ENCODE data around the gene PAX5. TPM values are rescaled to one million over a fixed set of nuclear protein-coding genes. Genes with fewer than 3 reads are reported as not detected.

PAX5 gene
- total and polyA plus RNA-seq, 2 donors: 0.38 to 1.6 TPM

- no peak overlapping the region for H3K4me3 ChIP-seq (ENCODE audit: low read length in 2 of 2)
- no peak for DNase-seq (ENCODE audit: low read depth in 6 of 9, low spot score in 9 of 9)
- H3K27ac ChIP-seq (ENCODE audit: low read depth in 1 of 2, low read length in 1 of 2): no peak overlapping the region
- H3K4me1 ChIP-seq (ENCODE audit: control insufficient read depth in 2 of 2, insufficient read depth in 2 of 2, low read length in 2 of 2): no peaks in the 10 kb centered on the region
- H3K27me3 ChIP-seq (ENCODE audit: control insufficient read depth in 2 of 2, insufficient read depth in 1 of 2, low read length in 1 of 2): no peaks in the 10 kb centered on the region
- 11% methylated on average over 4 of the region's 4 CpGs for WGBS
- H3K36me3 ChIP-seq (ENCODE audit: control insufficient read depth in 2 of 2, insufficient read depth in 2 of 2, low read length in 1 of 2): no peaks in the 10 kb centered on the region
- no peaks in the 10 kb centered on the region for H3K9me3 ChIP-seq (ENCODE audit: control insufficient read depth in 2 of 2, insufficient read depth in 1 of 2, low read length in 1 of 2)
These were observed 225.8 kb downstream of the PAX5 start for GRCh38 chr9:36808251-36808650.

GRCh38 chr9:36803961-36804360, 230.1 kb downstream of the PAX5 start:
- no peak overlapping the region for H3K27ac ChIP-seq (ENCODE audit: low read depth in 1 of 2, low read length in 1 of 2)
- H3K9me3 ChIP-seq (ENCODE audit: control insufficient read depth in 2 of 2, insufficient read depth in 1 of 2, low read length in 1 of 2): no peaks in the 10 kb centered on the region
- H3K27me3 ChIP-seq (ENCODE audit: control insufficient read depth in 2 of 2, insufficient read depth in 1 of 2, low read length in 1 of 2): no peaks in the 10 kb centered on the region
- no peak for DNase-seq (ENCODE audit: low read depth in 6 of 9, low spot score in 9 of 9)
- no peaks in the 10 kb centered on the region for H3K4me1 ChIP-seq (ENCODE audit: control insufficient read depth in 2 of 2, insufficient read depth in 2 of 2, low read length in 2 of 2)
- WGBS: 67% methylated on average over 11 of the region's 11 CpGs
- no peaks in the 10 kb centered on the region for H3K36me3 ChIP-seq (ENCODE audit: control insufficient read depth in 2 of 2, insufficient read depth in 2 of 2, low read length in 1 of 2)
- no peak overlapping the region for H3K4me3 ChIP-seq (ENCODE audit: low read length in 2 of 2)

DNA sequence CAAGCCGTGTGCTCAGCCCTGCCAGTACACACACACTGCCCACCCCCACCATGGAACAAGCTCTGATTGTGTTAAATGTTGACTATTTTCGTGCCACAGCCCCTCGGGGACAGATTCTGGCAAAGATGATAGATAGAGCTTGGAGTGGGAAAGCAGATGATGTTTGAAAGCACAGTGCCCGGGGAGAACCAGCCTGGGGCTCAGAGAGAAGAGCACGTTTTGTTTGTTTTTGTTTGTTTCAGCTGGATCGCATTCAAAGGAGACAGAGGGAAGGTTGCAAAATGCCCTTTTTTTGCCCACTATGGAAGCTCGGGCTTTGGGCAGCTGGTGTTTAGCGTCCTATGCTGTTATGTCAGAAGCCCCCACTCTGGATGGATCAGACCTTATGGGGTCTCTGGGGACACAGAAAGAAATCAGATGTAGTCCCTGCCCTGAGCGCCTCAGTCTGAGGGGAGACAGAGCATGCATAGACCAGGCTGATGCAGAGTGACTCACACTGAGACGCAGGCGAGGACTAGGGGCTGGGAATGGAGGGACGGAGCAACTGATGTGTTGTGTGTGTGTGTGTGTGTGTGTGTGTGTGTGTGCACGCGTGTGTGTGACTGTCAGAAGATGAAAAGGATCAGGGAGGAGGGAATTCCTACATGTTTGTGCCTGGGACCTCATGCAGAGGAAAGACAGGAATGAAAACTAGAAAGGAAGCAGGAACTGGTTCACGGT, 231.7 kb downstream of the PAX5 start:
- 92% methylated on average over 15 of the region's 15 CpGs for WGBS
- Histone ChIP-seq H3K27me3 (ENCODE audit: control insufficient read depth in 2 of 2, insufficient read depth in 1 of 2, low read length in 1 of 2) (no peaks in the 10 kb centered on the region), H3K9me3 (ENCODE audit: control insufficient read depth in 2 of 2, insufficient read depth in 1 of 2, low read length in 1 of 2) (no peaks in the 10 kb centered on the region), H3K4me3 (ENCODE audit: low read length in 2 of 2) (no peak overlapping the region), H3K4me1 (ENCODE audit: control insufficient read depth in 2 of 2, insufficient read depth in 2 of 2, low read length in 2 of 2) (no peaks in the 10 kb centered on the region), H3K36me3 (ENCODE audit: control insufficient read depth in 2 of 2, insufficient read depth in 2 of 2, low read length in 1 of 2) (no peaks in the 10 kb centered on the region), H3K27ac (ENCODE audit: low read depth in 1 of 2, low read length in 1 of 2) (no peak overlapping the region)
- no peak for DNase-seq (ENCODE audit: low read depth in 6 of 9, low spot score in 9 of 9)

- WGBS: 87% methylated on average over 3 of the region's 3 CpGs
- H3K27me3 ChIP-seq (ENCODE audit: control insufficient read depth in 2 of 2, insufficient read depth in 1 of 2, low read length in 1 of 2): no peaks in the 10 kb centered on the region
These were observed 233.6 kb downstream of the PAX5 start for GRCh38 chr9:36800455-36800854.

DNA sequence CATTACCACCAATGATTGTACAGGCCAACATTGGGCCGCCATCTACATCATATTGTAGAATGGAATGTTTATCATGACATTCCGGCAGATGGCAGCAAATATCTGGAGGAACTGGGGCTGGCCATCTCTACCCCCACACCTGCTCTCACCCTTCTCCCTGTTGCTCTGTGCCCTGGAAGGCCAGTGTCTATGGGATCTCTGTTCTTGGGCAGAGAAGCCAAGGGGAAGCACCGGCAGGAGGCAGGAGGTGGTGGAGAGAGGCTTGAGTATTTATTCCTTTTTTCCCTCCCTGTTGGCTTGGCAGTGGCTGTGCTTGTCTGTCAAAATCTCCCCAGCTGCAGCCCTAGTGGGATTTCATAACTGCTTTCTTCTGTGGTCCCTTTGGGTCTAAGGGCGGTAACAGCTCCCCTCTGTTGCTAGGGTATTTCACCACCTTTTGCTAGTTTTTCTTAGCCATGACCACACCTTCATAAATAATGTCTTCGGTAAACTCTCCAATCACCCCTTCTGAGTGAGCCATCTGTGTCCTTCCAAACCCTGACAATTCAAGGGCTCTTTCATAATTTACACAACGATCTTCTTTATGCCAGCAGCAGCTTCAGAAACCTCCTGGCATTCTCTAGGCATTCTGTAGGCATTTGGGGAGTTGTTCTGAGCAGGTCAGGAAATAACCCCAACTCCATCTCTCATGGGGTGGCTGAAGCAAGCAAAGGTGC, 235.6 kb downstream of the PAX5 start:
- 76% methylated on average over 6 of the region's 6 CpGs for WGBS
- Histone ChIP-seq H3K4me1 (ENCODE audit: control insufficient read depth in 2 of 2, insufficient read depth in 2 of 2, low read length in 2 of 2) (no peaks in the 10 kb centered on the region), H3K9me3 (ENCODE audit: control insufficient read depth in 2 of 2, insufficient read depth in 1 of 2, low read length in 1 of 2) (peaks cover 0 to 6% of the 10 kb centered on the region in 2 donors), H3K27ac (ENCODE audit: low read depth in 1 of 2, low read length in 1 of 2) (no peak overlapping the region), H3K36me3 (ENCODE audit: control insufficient read depth in 2 of 2, insufficient read depth in 2 of 2, low read length in 1 of 2) (no peaks in the 10 kb centered on the region), H3K27me3 (ENCODE audit: control insufficient read depth in 2 of 2, insufficient read depth in 1 of 2, low read length in 1 of 2) (no peaks in the 10 kb centered on the region), H3K4me3 (ENCODE audit: low read length in 2 of 2) (no peak overlapping the region)
- no peak for DNase-seq (ENCODE audit: low read depth in 6 of 9, low spot score in 9 of 9)

More at GRCh38 chr9:36800455-36800854, 233.6 kb downstream of the PAX5 start:
- H3K27ac ChIP-seq (ENCODE audit: low read depth in 1 of 2, low read length in 1 of 2): no peak overlapping the region
- DNase-seq (ENCODE audit: low read depth in 6 of 9, low spot score in 9 of 9): no peak
- H3K9me3 ChIP-seq (ENCODE audit: control insufficient read depth in 2 of 2, insufficient read depth in 1 of 2, low read length in 1 of 2): no peaks in the 10 kb centered on the region
- H3K4me1 ChIP-seq (ENCODE audit: control insufficient read depth in 2 of 2, insufficient read depth in 2 of 2, low read length in 2 of 2): no peaks in the 10 kb centered on the region
- no peaks in the 10 kb centered on the region for H3K36me3 ChIP-seq (ENCODE audit: control insufficient read depth in 2 of 2, insufficient read depth in 2 of 2, low read length in 1 of 2)
- no peak overlapping the region for H3K4me3 ChIP-seq (ENCODE audit: low read length in 2 of 2)

GRCh38 chr9:36797471-36798220, 236.4 kb downstream of the PAX5 start:
- no peaks in the 10 kb centered on the region for H3K36me3 ChIP-seq (ENCODE audit: control insufficient read depth in 2 of 2, insufficient read depth in 2 of 2, low read length in 1 of 2)
- H3K27me3 ChIP-seq (ENCODE audit: control insufficient read depth in 2 of 2, insufficient read depth in 1 of 2, low read length in 1 of 2): no peaks in the 10 kb centered on the region
- no peaks in the 10 kb centered on the region for H3K4me1 ChIP-seq (ENCODE audit: control insufficient read depth in 2 of 2, insufficient read depth in 2 of 2, low read length in 2 of 2)
- no peak overlapping the region for H3K4me3 ChIP-seq (ENCODE audit: low read length in 2 of 2)
- peaks cover 0 to 10% of the 10 kb centered on the region in 2 donors for H3K9me3 ChIP-seq (ENCODE audit: control insufficient read depth in 2 of 2, insufficient read depth in 1 of 2, low read length in 1 of 2)
- DNase-seq (ENCODE audit: low read depth in 6 of 9, low spot score in 9 of 9): no peak
- H3K27ac ChIP-seq (ENCODE audit: low read depth in 1 of 2, low read length in 1 of 2): no peak overlapping the region
- WGBS: 94% methylated on average over 17 of the region's 17 CpGs

DNA sequence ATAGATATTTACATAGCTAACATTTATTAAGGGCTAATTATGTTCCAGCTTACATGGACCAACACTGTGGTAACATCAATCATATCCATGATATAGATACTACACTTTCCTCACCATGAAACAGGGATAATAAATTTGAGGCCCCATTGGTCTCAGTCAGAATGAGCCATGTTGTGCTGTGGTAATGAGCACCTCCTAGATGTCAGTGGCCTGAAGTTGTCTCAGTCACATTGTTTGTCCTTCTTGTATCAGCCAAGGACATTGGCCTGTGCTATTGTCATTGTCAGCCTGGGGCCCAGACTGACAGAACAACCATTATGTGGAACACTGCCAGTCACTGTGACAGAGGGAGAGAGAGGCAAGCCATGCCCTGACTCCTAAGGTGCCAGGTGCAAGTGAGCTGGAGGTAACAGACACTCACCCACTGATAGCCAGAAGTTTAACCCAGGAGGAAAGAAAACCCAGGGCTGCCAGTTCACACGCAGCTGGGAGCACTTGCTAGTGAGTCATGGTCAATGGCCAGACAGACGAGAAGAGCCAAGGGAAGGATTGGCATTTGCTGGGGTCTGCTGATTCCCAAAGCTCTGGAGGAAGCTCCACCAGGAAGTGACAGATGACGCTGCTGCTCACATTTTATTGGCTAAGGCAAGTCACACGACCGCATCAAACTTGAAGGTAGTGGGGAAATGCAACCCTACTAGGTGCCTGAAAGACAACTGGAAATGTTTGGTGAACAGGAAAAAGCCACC, 237.2 kb downstream of the PAX5 start:
- 97% methylated on average over 5 of the region's 5 CpGs for WGBS
- DNase-seq (ENCODE audit: low read depth in 6 of 9, low spot score in 9 of 9): no peak
- H3K4me3 ChIP-seq (ENCODE audit: low read length in 2 of 2): no peak overlapping the region
- H3K27me3 ChIP-seq (ENCODE audit: control insufficient read depth in 2 of 2, insufficient read depth in 1 of 2, low read length in 1 of 2): no peaks in the 10 kb centered on the region
- no peaks in the 10 kb centered on the region for H3K36me3 ChIP-seq (ENCODE audit: control insufficient read depth in 2 of 2, insufficient read depth in 2 of 2, low read length in 1 of 2)
- peaks cover 0 to 10% of the 10 kb centered on the region in 2 donors for H3K9me3 ChIP-seq (ENCODE audit: control insufficient read depth in 2 of 2, insufficient read depth in 1 of 2, low read length in 1 of 2)
- no peaks in the 10 kb centered on the region for H3K4me1 ChIP-seq (ENCODE audit: control insufficient read depth in 2 of 2, insufficient read depth in 2 of 2, low read length in 2 of 2)
- no peak overlapping the region for H3K27ac ChIP-seq (ENCODE audit: low read depth in 1 of 2, low read length in 1 of 2)

DNA sequence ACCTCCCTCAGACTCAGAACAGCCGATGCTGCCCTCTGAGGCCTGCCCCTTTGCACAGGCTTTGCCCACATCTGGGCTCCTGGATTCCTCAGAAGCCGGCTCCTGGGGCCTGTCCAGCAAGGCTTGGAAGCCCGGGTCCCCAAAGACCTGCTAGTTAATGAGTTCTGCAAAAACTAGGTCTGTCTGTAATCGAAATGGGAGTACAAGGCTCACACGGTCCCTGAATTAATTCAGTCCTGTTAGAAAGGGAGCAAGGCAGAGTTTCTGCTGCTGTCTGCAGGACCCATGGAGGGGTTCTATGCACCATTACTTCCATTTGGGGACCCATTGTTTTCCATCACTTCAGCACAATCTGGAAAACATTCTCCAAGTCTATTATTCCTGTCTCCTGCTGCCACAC, 239.6 kb downstream of the PAX5 start:
- no peak overlapping the region for H3K27ac ChIP-seq (ENCODE audit: low read depth in 1 of 2, low read length in 1 of 2)
- no peaks in the 10 kb centered on the region for H3K27me3 ChIP-seq (ENCODE audit: control insufficient read depth in 2 of 2, insufficient read depth in 1 of 2, low read length in 1 of 2)
- WGBS: 94% methylated on average over 5 of the region's 5 CpGs
- H3K4me3 ChIP-seq (ENCODE audit: low read length in 2 of 2): no peak overlapping the region
- peaks cover 0 to 10% of the 10 kb centered on the region in 2 donors for H3K9me3 ChIP-seq (ENCODE audit: control insufficient read depth in 2 of 2, insufficient read depth in 1 of 2, low read length in 1 of 2)
- H3K36me3 ChIP-seq (ENCODE audit: control insufficient read depth in 2 of 2, insufficient read depth in 2 of 2, low read length in 1 of 2): no peaks in the 10 kb centered on the region
- DNase-seq (ENCODE audit: low read depth in 6 of 9, low spot score in 9 of 9): no peak
- no peaks in the 10 kb centered on the region for H3K4me1 ChIP-seq (ENCODE audit: control insufficient read depth in 2 of 2, insufficient read depth in 2 of 2, low read length in 2 of 2)
